ENCODE results near the gene NAV2.

DNA sequence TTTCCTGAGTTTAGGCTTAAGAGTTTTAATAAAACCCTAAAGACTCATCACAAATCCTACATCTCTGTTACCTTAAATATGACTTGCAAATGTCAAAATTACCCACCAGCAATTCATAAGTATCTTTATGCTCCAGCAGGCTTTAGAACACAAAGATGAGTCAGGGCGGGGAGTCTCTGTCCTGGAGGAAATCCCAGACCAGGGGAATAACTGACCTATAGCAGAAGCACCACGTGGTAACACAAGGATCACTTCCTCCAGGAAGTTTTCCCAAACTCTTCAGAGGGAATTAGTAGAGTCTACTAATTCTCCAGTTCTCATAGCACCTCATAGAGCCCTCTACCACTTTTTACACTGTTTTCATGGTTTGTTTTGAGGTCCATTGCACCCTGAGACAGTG is 217.0 kb downstream of the NAV2 start:
- TF ChIP-seq POLR2AphosphoS5 (IDR thresholded peaks at IDR 0.05), result no peak
- TF ChIP-seq, protein P1, sequence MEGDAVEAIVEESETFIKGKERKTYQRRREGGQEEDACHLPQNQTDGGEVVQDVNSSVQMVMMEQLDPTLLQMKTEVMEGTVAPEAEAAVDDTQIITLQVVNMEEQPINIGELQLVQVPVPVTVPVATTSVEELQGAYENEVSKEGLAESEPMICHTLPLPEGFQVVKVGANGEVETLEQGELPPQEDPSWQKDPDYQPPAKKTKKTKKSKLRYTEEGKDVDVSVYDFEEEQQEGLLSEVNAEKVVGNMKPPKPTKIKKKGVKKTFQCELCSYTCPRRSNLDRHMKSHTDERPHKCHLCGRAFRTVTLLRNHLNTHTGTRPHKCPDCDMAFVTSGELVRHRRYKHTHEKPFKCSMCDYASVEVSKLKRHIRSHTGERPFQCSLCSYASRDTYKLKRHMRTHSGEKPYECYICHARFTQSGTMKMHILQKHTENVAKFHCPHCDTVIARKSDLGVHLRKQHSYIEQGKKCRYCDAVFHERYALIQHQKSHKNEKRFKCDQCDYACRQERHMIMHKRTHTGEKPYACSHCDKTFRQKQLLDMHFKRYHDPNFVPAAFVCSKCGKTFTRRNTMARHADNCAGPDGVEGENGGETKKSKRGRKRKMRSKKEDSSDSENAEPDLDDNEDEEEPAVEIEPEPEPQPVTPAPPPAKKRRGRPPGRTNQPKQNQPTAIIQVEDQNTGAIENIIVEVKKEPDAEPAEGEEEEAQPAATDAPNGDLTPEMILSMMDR (IDR thresholded peaks at IDR 0.05 in 8 of 11, conservative IDR thresholded peaks at IDR 0.05 in 3 of 11), result no peak
